Stimulated activated CD8-positive, alpha-beta memory T cell treated with anti-CD3 and anti-CD28 coated beads, Interleukin-4, amount 100 ng/mL, for 24 hours (primary cell): ENCODE measurements around the gene SHMT2.

ENCODE experiments used
- DNase-seq: peaks from one replicate; pipeline ENCODE4 v3.0.0-alpha.2; 2020; ENCODE audit warnings: low read depth

SHMT2 gene

GRCh38 chr12:57240066-57240921, 10.8 kb downstream of the SHMT2 start:
- DNase-seq, result peak; percentile 52

GRCh38 chr12:57240926-57241401, 11.5 kb downstream of the SHMT2 start:
- DNase-seq, result no peak

GRCh38 chr12:57241402-57242310, 12.1 kb downstream of the SHMT2 start:
- DNase-seq, result no peak

GRCh38 chr12:57242329-57242690, 12.8 kb downstream of the SHMT2 start:
- no peak for DNase-seq

- DNase-seq, result peak; percentile 58
Measured at GRCh38 chr12:57242691-57243454, 13.4 kb downstream of the SHMT2 start.

- DNase-seq, result peak; percentile 70
Measured at GRCh38 chr12:57243521-57244311, 14.2 kb downstream of the SHMT2 start.

GRCh38 chr12:57244312-57244696, 14.8 kb downstream of the SHMT2 start:
- no peak for DNase-seq

- DNase-seq, result no peak
Measured at GRCh38 chr12:57247041-57247440, 17.5 kb downstream of the SHMT2 start.

GRCh38 chr12:57248934-57249742, 19.6 kb downstream of the SHMT2 start:
- DNase-seq, result no peak

GRCh38 chr12:57250541-57250940, 21.0 kb downstream of the SHMT2 start:
- no peak for DNase-seq

GRCh38 chr12:57250956-57251355, 21.4 kb downstream of the SHMT2 start, which contains the start of gene STAC3:
STAC3 (minus strand) TSS chr12:57251187; CDS start chr12:57249636, 1,551 bp downstream.
- DNase-seq, result no peak

GRCh38 chr12:57254506-57255280, 25.2 kb downstream of the SHMT2 start:
- DNase-seq, result no peak

GRCh38 chr12:57255916-57256315, 26.4 kb downstream of the SHMT2 start:
- no peak for DNase-seq

- DNase-seq, result no peak
Measured at GRCh38 chr12:57258977-57259970, 29.8 kb downstream of the SHMT2 start.

- no peak for DNase-seq
Measured at GRCh38 chr12:57260366-57260765, 30.9 kb downstream of the SHMT2 start.

GRCh38 chr12:57261428-57261865, 31.9 kb downstream of the SHMT2 start:
- no peak for DNase-seq

- no peak for DNase-seq
Measured at GRCh38 chr12:57262126-57262822, 32.8 kb downstream of the SHMT2 start.

- DNase-seq, result no peak
Measured at GRCh38 chr12:57263096-57263495, 33.6 kb downstream of the SHMT2 start.
